B cell (primary cell): ENCODE results near the gene SSRP1. TPM values are rescaled to one million over a fixed set of nuclear protein-coding genes. Genes with fewer than 3 reads are reported as not detected.

ENCODE experiments used
- ATAC-seq: fragments of 200-7000 bp; cut with Tn5 transposase; one replicate; pipeline ENCODE4 v1.10.0; 2021; ENCODE audit warnings: low read depth, mild to moderate bottlenecking, moderate number of reproducible peaks, moderate library complexity
- CTCF ChIA-PET: fragments of 350-600 bp; sonication (Branson Sonifier 250); formaldehyde crosslinking; loops from one replicate; lab custom pipeline; 2021; ENCODE audit warnings: antibody characterized with exemption, inconsistent platforms; lab: Charles Lee
- POLR2A ChIA-PET: fragments of 350-600 bp; sonication (Branson Sonifier 250); formaldehyde crosslinking; loops from one replicate; lab custom pipeline; 2021; ENCODE audit warnings: antibody characterized with exemption; lab: Charles Lee
- DNase-seq: peaks from one replicate; pipeline ENCODE4 v3.0.0; 2013
- H2AFZ ChIP-seq: 2 replicates; pipeline ENCODE4 v1.6.1; 2012; ENCODE audit warnings: mild to moderate bottlenecking, low read depth, low read length; ENCODE audit not compliant: insufficient read depth, poor library complexity, severe bottlenecking
- H3K27ac ChIP-seq, 2 donors: 1 replicate in 1 of 2; 2 replicates in 1 of 2; pipeline ENCODE4 v1.5.1; 2012 to 2013; ENCODE audit warnings: low read length in 2 of 2, mild to moderate bottlenecking in 2 of 2, moderate library complexity in 1 of 2
- H3K27me3 ChIP-seq, 4 experiments: fragments of 200-600 bp in 1 of 4; sonication (generic) in 1 of 4; replicated peaks in 1 of 4; 1 replicate in 2 of 4; 2 replicates in 2 of 4; pipeline versions ENCODE4 v1.6.1 to v1.7.0; 2013 to 2016; ENCODE audit warnings: low read length in 3 of 4, mild to moderate bottlenecking in 2 of 4, mixed read lengths in 1 of 4, moderate library complexity in 1 of 4; ENCODE audit not compliant: insufficient read depth in 4 of 4, control insufficient read depth in 3 of 4; ENCODE audit errors: control extremely low read depth in 1 of 4
- H3K36me3 ChIP-seq, 2 experiments: replicated peaks in 1 of 2; 1 replicate in 1 of 2; 2 replicates in 1 of 2; pipeline versions ENCODE4 v1.6.1 to v1.7.1; 2013; ENCODE audit warnings: low read length in 1 of 2; ENCODE audit not compliant: insufficient read depth in 2 of 2, control insufficient read depth in 1 of 2; ENCODE audit errors: control extremely low read depth in 1 of 2, extremely low read depth in 1 of 2
- H3K4me1 ChIP-seq, 2 donors: fragments of 200-600 bp in 1 of 2; sonication (generic) in 1 of 2; 1 replicate in 1 of 2; 2 replicates in 1 of 2; pipeline versions ENCODE4 v1.5.1 to v1.6.1; 2013 to 2017; ENCODE audit warnings: low read length in 2 of 2; ENCODE audit not compliant: control insufficient read depth in 2 of 2, insufficient read depth in 2 of 2
- H3K4me2 ChIP-seq: replicated peaks from 2 replicates; pipeline ENCODE3; 2012; ENCODE audit warnings: mild to moderate bottlenecking, low read depth, low read length; ENCODE audit not compliant: poor library complexity, severe bottlenecking
- H3K4me3 ChIP-seq, 5 experiments: fragments of 200-600 bp in 1 of 5; sonication (generic) in 1 of 5; 1 replicate in 3 of 5; 2 replicates in 2 of 5; pipeline versions ENCODE4 v1.5.1 to v1.7.0; 2011 to 2016; ENCODE audit warnings: low read length in 4 of 5, mild to moderate bottlenecking in 4 of 5, low read depth in 2 of 5, control low read depth in 1 of 5, moderate library complexity in 1 of 5; ENCODE audit not compliant: insufficient read depth in 1 of 5; ENCODE audit errors: control extremely low read depth in 1 of 5, extremely low read depth in 1 of 5
- H3K79me2 ChIP-seq: fragments of 200-600 bp; sonication (generic); one replicate; pipeline ENCODE4 v1.6.0; 2016; ENCODE audit warnings: low read length; ENCODE audit not compliant: control insufficient read depth, insufficient read depth
- H3K9ac ChIP-seq: fragments of 200-600 bp; sonication (generic); 2 replicates; pipeline ENCODE4 v1.6.1; 2017; ENCODE audit warnings: mild to moderate bottlenecking, low read length, moderate library complexity
- H3K9me3 ChIP-seq, 3 donors: one replicate each; pipeline versions ENCODE4 v1.6.1 to v1.7.1; 2013; ENCODE audit warnings: low read length in 2 of 3; ENCODE audit not compliant: control insufficient read depth in 2 of 3, insufficient read depth in 1 of 3; ENCODE audit errors: control extremely low read depth in 1 of 3
- H4K20me1 ChIP-seq: 2 replicates; pipeline ENCODE4 v1.6.0; 2012; ENCODE audit warnings: mild to moderate bottlenecking, low read length; ENCODE audit not compliant: insufficient read depth, control insufficient read depth, poor library complexity, severe bottlenecking
- H3K27ac Mint-ChIP-seq: one replicate; pipeline ENCODE4 v1.8.0; 2021; ENCODE audit warnings: mixed read lengths
- H3K27me3 Mint-ChIP-seq: one replicate; pipeline ENCODE4 v1.8.0; 2021; ENCODE audit warnings: mixed read lengths
- H3K4me1 Mint-ChIP-seq: one replicate; pipeline ENCODE4 v1.8.0; 2021; ENCODE audit warnings: mixed read lengths
- H3K4me3 Mint-ChIP-seq: one replicate; pipeline ENCODE4 v1.8.0; 2021; ENCODE audit warnings: mixed read lengths
- H3K9me3 Mint-ChIP-seq: one replicate; pipeline ENCODE4 v1.8.0; 2022; ENCODE audit warnings: mixed read lengths; ENCODE audit not compliant: insufficient read depth
- CTCF ChIP-seq: fragments of 200-600 bp; IDR thresholded peaks from one replicate; pipeline ENCODE4 v1.8.0; 2022; ENCODE audit warnings: antibody characterized with exemption, mild to moderate bottlenecking
- EZH2 ChIP-seq: IDR thresholded peaks from 2 replicates; pipeline ENCODE4 v1.6.1; 2012; ENCODE audit warnings: borderline replicate concordance, low read depth, mild to moderate bottlenecking, moderate library complexity, low read length; ENCODE audit not compliant: insufficient read depth, poor library complexity, severe bottlenecking
- WGBS: methylation state at CpG from one replicate; pipeline ENCODE4 v1.1.5; 2013; ENCODE audit warnings: missing lambda C conversion rate; ENCODE audit not compliant: insufficient coverage; 5-methylcytosine and 5-hydroxymethylcytosine counted together
- intact Hi-C: fragments of 100-400 bp; cut with micrococcal nuclease; formaldehyde crosslinking; loops from one replicate; pipeline ENCODE4 v1.10.0; 2022
- polyA plus RNA-seq: library from polyadenylated mRNA; depleted of rRNA; stranded (reverse); fragments of >200 nt; gene quantifications from 2 replicates; pipeline ENCODE4 v1.2.3, GENCODE V29; 2012
- total RNA-seq, 2 donors: library from RNA; stranded (reverse); fragments of 120-200 nt in 1 of 2; gene quantifications; 1 replicate in 1 of 2; 2 replicates in 1 of 2; pipeline versions ENCODE4 v1.2.3 to v1.2.4, GENCODE V29; 2013 to 2022

The SSRP1 gene
- total and polyA plus RNA-seq, 2 donors (not counting 1 experiment from before 2014, with no cell fraction given) = 40.9 to 66.6 TPM

GRCh38 chr11:57357310-57357709 is 21.6 kb upstream of the SSRP1 start:
- H3K9me3 Mint-ChIP-seq = no peaks in the 10 kb centered on the region
- H3K4me2 ChIP-seq = no peak overlapping the region
- H3K27me3 ChIP-seq = peaks cover 0 to 5% (median 1%) of the 10 kb centered on the region in 4 experiments
- intact Hi-C loops = no loop called here
- ChIA-PET POLR2A (no interaction called here), CTCF (interaction anchor here (1.1 to 3.5 kb wide), 3 partner anchors 9 to 27 kb away, joined by 3 to 15 read pairs (median 4); no protein-coding TSS in a partner anchor)
- DNase-seq (no peak), ATAC-seq (no peak)
- no peaks in the 10 kb centered on the region for H4K20me1 ChIP-seq
- H3K9ac ChIP-seq = no peak overlapping the region
- no peaks in the 10 kb centered on the region for H3K79me2 ChIP-seq
- no peak overlapping the region for H2AFZ ChIP-seq
- no peaks in the 10 kb centered on the region for H3K4me1 ChIP-seq
- H3K4me3 Mint-ChIP-seq = no peak overlapping the region
- H3K27ac ChIP-seq = no peak overlapping the region
- H3K27ac Mint-ChIP-seq = no peak overlapping the region
- H3K4me3 ChIP-seq = no peak overlapping the region
- no peaks in the 10 kb centered on the region for H3K9me3 ChIP-seq
- H3K4me1 Mint-ChIP-seq = no peaks in the 10 kb centered on the region
- WGBS = 86% methylated on average over 2 of the region's 3 CpGs
- H3K36me3 ChIP-seq = no peaks in the 10 kb centered on the region
- peaks cover 37% of the 10 kb centered on the region for H3K27me3 Mint-ChIP-seq
- TF ChIP-seq CTCF = no peak

DNA sequence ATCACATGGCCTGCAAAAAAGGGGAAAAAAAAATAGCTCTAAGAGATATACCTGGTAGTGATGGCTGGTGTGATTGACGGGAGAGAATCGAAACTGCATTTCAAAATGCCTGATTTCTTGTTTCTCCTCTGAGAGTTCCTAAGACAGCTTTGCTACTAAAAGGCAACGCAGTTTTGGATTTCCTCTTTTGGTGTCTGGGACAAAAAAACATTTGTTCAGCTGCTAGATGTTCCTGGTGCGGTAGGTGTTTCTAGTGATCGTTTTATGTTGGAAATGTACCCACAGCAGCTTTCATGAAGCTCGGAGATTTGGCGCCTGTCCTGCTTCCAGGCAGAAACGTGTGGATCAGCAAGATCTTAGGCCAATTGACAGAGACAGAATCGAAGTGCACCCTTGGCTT is 20.6 kb upstream of the SSRP1 start:
- intact Hi-C loops = no loop called here
- no peak for ATAC-seq
- Mint-ChIP-seq H3K9me3 (no peaks in the 10 kb centered on the region), H3K4me3 (no peak overlapping the region), H3K27me3 (peaks cover 35% of the 10 kb centered on the region), H3K27ac (no peak overlapping the region), H3K4me1 (no peaks in the 10 kb centered on the region)
- Histone ChIP-seq H2AFZ (no peak overlapping the region), H3K4me2 (no peak overlapping the region), H3K27me3 (peaks cover 0 to 5% (median 2%) of the 10 kb centered on the region in 4 experiments), H3K79me2 (no peaks in the 10 kb centered on the region), H3K27ac (no peak overlapping the region), H3K9ac (no peak overlapping the region), H4K20me1 (no peaks in the 10 kb centered on the region), H3K9me3 (peaks cover 0 to 2% (median 0%) of the 10 kb centered on the region in 3 donors), H3K4me3 (no peak overlapping the region), H3K4me1 (no peaks in the 10 kb centered on the region), H3K36me3 (no peaks in the 10 kb centered on the region)
- TF ChIP-seq CTCF (no peak), EZH2 (no peak)
- POLR2A ChIA-PET = interaction anchor here (0.7 kb wide), 1 partner anchor 11 kb away, joined by 3 read pairs; no protein-coding TSS in a partner anchor
- CTCF ChIA-PET = interaction anchor here (3.5 kb wide), 1 partner anchor 10 kb away, joined by 15 read pairs; no protein-coding TSS in a partner anchor
- WGBS = 11% methylated on average over 9 of the region's 9 CpGs
- no peak for DNase-seq
